Osteoblast (primary cell): ENCODE results near the gene PNPLA5. TPM values are rescaled to one million over a fixed set of nuclear protein-coding genes. Genes with fewer than 3 reads are reported as not detected.
A peak's percentile ranks its signal among the peaks of the same experiment; 100 is the strongest.

Experiments used
- DNase-seq: peaks from one replicate; pipeline ENCODE4 v3.0.0; 2011; ENCODE audit warnings: low spot score, mixed read lengths; ENCODE audit not compliant: insufficient read length; ENCODE audit errors: missing footprints
- H2AFZ ChIP-seq: 2 replicates; pipeline ENCODE4 v1.6.0; 2011; ENCODE audit warnings: mild to moderate bottlenecking, low read length
- H3K27ac ChIP-seq: 2 replicates; pipeline ENCODE4 v1.5.1; 2011; ENCODE audit warnings: mild to moderate bottlenecking, low read depth, low read length, moderate library complexity
- H3K27me3 ChIP-seq: 2 replicates; pipeline ENCODE4 v1.6.0; 2012; ENCODE audit warnings: mild to moderate bottlenecking, control low read depth, inconsistent platforms, low read length, moderate library complexity; ENCODE audit not compliant: insufficient read depth
- H3K36me3 ChIP-seq: 2 replicates; pipeline ENCODE4 v1.5.1; 2011; ENCODE audit warnings: mild to moderate bottlenecking, low read length, control low read depth, moderate library complexity; ENCODE audit not compliant: insufficient read depth
- H3K4me1 ChIP-seq: 2 replicates; pipeline ENCODE4 v1.5.1; 2011; ENCODE audit warnings: mild to moderate bottlenecking, low read length, control low read depth, moderate library complexity; ENCODE audit not compliant: insufficient read depth
- H3K4me2 ChIP-seq: 2 replicates; pipeline ENCODE4 v1.6.0; 2011; ENCODE audit warnings: mild to moderate bottlenecking, low read length; ENCODE audit not compliant: insufficient read depth
- H3K4me3 ChIP-seq: fragments of 200-600 bp; sonication (generic); 3 replicates; pipeline ENCODE4 v1.5.1; 2012; ENCODE audit warnings: mild to moderate bottlenecking, low read length, inconsistent platforms; ENCODE audit not compliant: insufficient read depth
- H3K79me2 ChIP-seq: 2 replicates; pipeline ENCODE4 v1.6.0; 2012; ENCODE audit warnings: mild to moderate bottlenecking, low read length, control low read depth, inconsistent platforms; ENCODE audit not compliant: insufficient read depth
- H3K9me3 ChIP-seq: 2 replicates; pipeline ENCODE4 v1.5.1; 2011; ENCODE audit warnings: low read depth, low read length, control low read depth
- H4K20me1 ChIP-seq: 2 replicates; pipeline ENCODE4 v1.6.0; 2012; ENCODE audit warnings: mild to moderate bottlenecking, low read length, control low read depth; ENCODE audit not compliant: insufficient read depth
- CTCF ChIP-seq: IDR thresholded peaks from 2 replicates; pipeline ENCODE4 v1.5.1; 2011; ENCODE audit warnings: mild to moderate bottlenecking, low read depth, low read length, moderate library complexity; ENCODE audit errors: extremely low read depth
- total RNA-seq: library from RNA; depleted of rRNA; stranded (reverse); fragments of >200 nt; gene quantifications from 2 replicates; pipeline ENCODE4 v1.2.3, GENCODE V29; 2012

Gene PNPLA5
- total RNA-seq, 1 donor, result not detected

GRCh38 chr22:43857367-43857766 lies 34.4 kb downstream of the PNPLA5 start:
- Histone ChIP-seq H4K20me1 (no peaks in the 10 kb centered on the region), H3K79me2 (no peaks in the 10 kb centered on the region), H3K4me3 (no peak overlapping the region), H3K4me2 (no peak overlapping the region), H2AFZ (no peak overlapping the region), H3K27me3 (peaks cover 18% of the 10 kb centered on the region), H3K27ac (no peak overlapping the region), H3K4me1 (no peaks in the 10 kb centered on the region), H3K9me3 (no peaks in the 10 kb centered on the region), H3K36me3 (no peaks in the 10 kb centered on the region)
- no peak for TF ChIP-seq CTCF
- no peak for DNase-seq

- H4K20me1 ChIP-seq, result no peaks in the 10 kb centered on the region
- peaks cover 24% of the 10 kb centered on the region for H3K27me3 ChIP-seq
- no peak overlapping the region for H2AFZ ChIP-seq
- TF ChIP-seq CTCF, result no peak
- H3K4me3 ChIP-seq, result no peak overlapping the region
- H3K36me3 ChIP-seq, result no peaks in the 10 kb centered on the region
- no peak overlapping the region for H3K27ac ChIP-seq
- no peaks in the 10 kb centered on the region for H3K79me2 ChIP-seq
- H3K4me1 ChIP-seq, result no peaks in the 10 kb centered on the region
- no peaks in the 10 kb centered on the region for H3K9me3 ChIP-seq
- H3K4me2 ChIP-seq, result no peak overlapping the region
- peak; percentile 66 for DNase-seq
Measured at GRCh38 chr22:43855431-43855830, 36.4 kb downstream of the PNPLA5 start.

GRCh38 chr22:43854786-43855271 lies 37.0 kb downstream of the PNPLA5 start:
- Histone ChIP-seq H3K4me1 (no peaks in the 10 kb centered on the region), H4K20me1 (no peaks in the 10 kb centered on the region), H3K27me3 (peaks cover 27% of the 10 kb centered on the region), H3K4me2 (no peak overlapping the region), H3K79me2 (no peaks in the 10 kb centered on the region), H2AFZ (no peak overlapping the region), H3K36me3 (no peaks in the 10 kb centered on the region), H3K27ac (no peak overlapping the region), H3K9me3 (no peaks in the 10 kb centered on the region), H3K4me3 (no peak overlapping the region)
- TF ChIP-seq CTCF, result no peak
- peak; percentile 76 for DNase-seq

GRCh38 chr22:43854121-43854785 lies 37.6 kb downstream of the PNPLA5 start:
- Histone ChIP-seq H3K4me2 (no peak overlapping the region), H3K79me2 (no peaks in the 10 kb centered on the region), H4K20me1 (no peaks in the 10 kb centered on the region), H3K27ac (no peak overlapping the region), H3K4me3 (no peak overlapping the region), H3K9me3 (no peaks in the 10 kb centered on the region), H3K36me3 (no peaks in the 10 kb centered on the region), H3K27me3 (peaks cover 33% of the 10 kb centered on the region), H3K4me1 (no peaks in the 10 kb centered on the region), H2AFZ (no peak overlapping the region)
- peak; percentile 30 for DNase-seq
- no peak for TF ChIP-seq CTCF
